ENCODE results near the gene C2orf92.
"Not testable (repeated sequence)": the region's sequence is repeated elsewhere in the genome, so short reads cannot be mapped to it uniquely, and the experiment has no call there.

C2orf92 gene

DNA sequence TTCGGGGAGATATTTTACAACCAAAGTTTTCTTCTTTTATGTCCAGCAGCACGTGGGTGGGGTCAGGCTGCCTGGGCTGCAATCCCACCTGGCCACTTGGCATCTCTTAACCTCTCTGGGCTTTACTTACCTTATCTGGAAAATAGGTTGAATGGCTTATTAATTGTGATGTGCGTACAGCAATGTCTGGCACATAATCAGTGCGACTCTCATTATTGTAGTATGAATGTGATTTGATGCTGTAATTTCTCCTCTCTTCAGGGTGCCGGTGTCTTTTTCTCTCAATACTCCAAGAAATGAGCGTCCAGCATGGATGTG, 41.8 kb downstream of the C2orf92 start:
- TF ChIP-seq, protein P1, sequence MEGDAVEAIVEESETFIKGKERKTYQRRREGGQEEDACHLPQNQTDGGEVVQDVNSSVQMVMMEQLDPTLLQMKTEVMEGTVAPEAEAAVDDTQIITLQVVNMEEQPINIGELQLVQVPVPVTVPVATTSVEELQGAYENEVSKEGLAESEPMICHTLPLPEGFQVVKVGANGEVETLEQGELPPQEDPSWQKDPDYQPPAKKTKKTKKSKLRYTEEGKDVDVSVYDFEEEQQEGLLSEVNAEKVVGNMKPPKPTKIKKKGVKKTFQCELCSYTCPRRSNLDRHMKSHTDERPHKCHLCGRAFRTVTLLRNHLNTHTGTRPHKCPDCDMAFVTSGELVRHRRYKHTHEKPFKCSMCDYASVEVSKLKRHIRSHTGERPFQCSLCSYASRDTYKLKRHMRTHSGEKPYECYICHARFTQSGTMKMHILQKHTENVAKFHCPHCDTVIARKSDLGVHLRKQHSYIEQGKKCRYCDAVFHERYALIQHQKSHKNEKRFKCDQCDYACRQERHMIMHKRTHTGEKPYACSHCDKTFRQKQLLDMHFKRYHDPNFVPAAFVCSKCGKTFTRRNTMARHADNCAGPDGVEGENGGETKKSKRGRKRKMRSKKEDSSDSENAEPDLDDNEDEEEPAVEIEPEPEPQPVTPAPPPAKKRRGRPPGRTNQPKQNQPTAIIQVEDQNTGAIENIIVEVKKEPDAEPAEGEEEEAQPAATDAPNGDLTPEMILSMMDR (conservative IDR thresholded peaks at IDR 0.05; ENCODE audit: low read depth, low read length) = no peak
- no peak for DNase-seq (ENCODE audit: low read depth)
- H3K4me3 ChIP-seq (ENCODE audit: low read depth, low read length) = no peak overlapping the region

GRCh38 chr2:97712175-97712574, 42.7 kb downstream of the C2orf92 start:
- not testable (repeated sequence) for H3K4me3 ChIP-seq (ENCODE audit: low read depth, low read length); DNase-seq (ENCODE audit: low read depth)

- TF ChIP-seq, protein P1 (conservative IDR thresholded peaks at IDR 0.05; ENCODE audit: low read depth, low read length) = no peak
- no peak for DNase-seq (ENCODE audit: low read depth)
- H3K4me3 ChIP-seq (ENCODE audit: low read depth, low read length) = no peak overlapping the region
Observed at GRCh38 chr2:97712693-97713295, 43.3 kb downstream of the C2orf92 start.

- DNase-seq (ENCODE audit: low read depth) = no peak
- TF ChIP-seq, protein P1 (conservative IDR thresholded peaks at IDR 0.05; ENCODE audit: low read depth, low read length) = no peak
- H3K4me3 ChIP-seq (ENCODE audit: low read depth, low read length) = no peak within 1 kb of the TSS
Observed at GRCh38 chr2:97713296-97714083, 44.0 kb downstream of the C2orf92 start, which contains the start of gene ZAP70. ZAP70 (plus strand) TSS chr2:97713576; CDS start chr2:97724037, 10,461 bp downstream.

DNA sequence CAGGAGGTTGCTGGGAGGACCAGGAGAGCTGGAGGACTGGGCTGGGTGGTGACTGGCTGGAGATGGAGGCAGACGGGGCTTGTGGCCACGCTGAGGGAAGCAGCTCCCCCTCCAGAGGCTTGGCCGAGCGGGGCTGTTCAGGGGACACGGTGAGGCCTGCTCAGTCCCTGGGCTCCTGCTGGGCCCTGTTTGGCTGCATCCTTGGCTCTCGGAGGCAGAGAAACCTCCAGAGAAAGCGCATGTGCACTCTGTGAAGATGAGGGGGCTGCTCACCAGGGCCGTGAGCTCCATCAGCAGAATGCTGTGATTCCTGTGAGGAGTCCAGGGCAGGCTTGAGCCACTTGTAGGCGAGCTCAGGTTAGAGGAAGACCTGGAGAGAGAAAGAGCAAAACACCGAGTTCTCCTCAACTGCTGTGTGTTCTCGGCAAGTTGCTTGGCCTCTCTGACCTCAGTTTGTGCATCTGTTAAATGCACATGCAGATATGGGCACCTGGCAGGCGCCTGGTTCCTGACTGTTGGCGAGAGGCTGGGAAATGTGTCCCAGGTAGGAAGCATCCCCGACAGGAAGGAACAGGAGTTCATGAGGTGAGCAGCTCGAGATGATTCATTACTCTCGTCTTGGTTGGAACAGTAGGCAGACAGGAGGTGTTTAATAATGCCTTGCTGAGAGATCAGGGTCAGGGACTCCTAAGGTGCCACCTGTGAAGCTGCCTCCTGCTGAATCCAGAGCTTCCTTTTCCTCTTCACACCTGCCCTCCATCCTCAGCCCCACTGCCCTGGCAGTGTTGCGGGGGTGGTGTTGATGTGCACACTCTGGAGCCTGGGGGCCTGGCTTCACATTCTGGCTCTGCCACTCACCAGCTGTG, 44.8 kb downstream of the C2orf92 start:
- TF ChIP-seq, protein P1 (conservative IDR thresholded peaks at IDR 0.05; ENCODE audit: low read depth, low read length) = no peak
- H3K4me3 ChIP-seq (ENCODE audit: low read depth, low read length) = no peak overlapping the region
- no peak for DNase-seq (ENCODE audit: low read depth)

DNA sequence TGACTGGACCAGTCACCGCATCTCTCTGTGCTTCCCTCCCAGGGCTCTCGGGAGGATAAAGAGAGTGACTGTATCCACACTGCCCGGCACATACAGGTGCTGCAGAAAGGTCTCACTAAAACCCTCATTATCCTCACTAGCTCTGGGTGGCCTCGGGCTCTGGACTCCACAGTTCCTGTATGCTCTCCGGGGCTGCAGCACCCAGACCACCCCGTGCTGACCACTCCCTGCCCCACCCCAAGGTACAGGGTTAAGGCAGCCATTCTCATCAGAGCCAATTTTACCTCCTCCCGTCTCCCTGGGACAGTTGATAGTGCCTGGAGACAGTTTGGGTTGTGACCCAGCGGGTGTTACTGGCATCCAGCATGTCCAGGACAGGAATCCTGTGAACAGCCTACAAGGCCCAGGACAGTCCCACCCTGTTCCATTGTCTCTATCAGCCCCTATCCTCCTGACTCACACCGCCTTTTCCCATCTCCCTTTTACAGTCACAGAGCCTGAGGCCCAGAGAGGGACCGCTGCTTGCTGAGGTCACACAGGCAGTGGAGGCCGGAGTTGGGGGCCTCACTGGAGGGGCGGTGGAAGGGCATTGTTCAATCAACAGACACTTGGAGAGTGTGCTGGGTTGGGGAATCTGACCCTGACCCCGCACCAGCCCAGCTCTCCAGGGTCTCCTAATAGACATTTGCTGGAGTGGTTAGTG, 45.6 kb downstream of the C2orf92 start:
- DNase-seq (ENCODE audit: low read depth) = no peak
- TF ChIP-seq, protein P1 (conservative IDR thresholded peaks at IDR 0.05; ENCODE audit: low read depth, low read length) = no peak
- no peak overlapping the region for H3K4me3 ChIP-seq (ENCODE audit: low read depth, low read length)

Measured in choroid plexus epithelial cell (primary cell).